Left ventricle myocardium inferior (tissue), 1 donor: ENCODE measurements around the gene GPATCH1. TPM values are rescaled to one million over a fixed set of nuclear protein-coding genes. Genes with fewer than 3 reads are reported as not detected.

Experiments used
- DNase-seq: peaks from one replicate; pipeline ENCODE4 v3.0.0-alpha.2; 2020
- H3K27ac ChIP-seq: fragments of 200-600 bp; replicated peaks from 2 replicates; pipeline ENCODE4 v1.8.0; 2021
- H3K27me3 ChIP-seq: fragments of 200-600 bp; 2 replicates; pipeline ENCODE4 v1.8.0; 2021; ENCODE audit warnings: low read depth
- H3K36me3 ChIP-seq: fragments of 200-600 bp; 2 replicates; pipeline ENCODE4 v1.8.0; 2021
- H3K4me1 ChIP-seq: fragments of 200-600 bp; 2 replicates; pipeline ENCODE4 v1.8.0; 2021
- H3K4me3 ChIP-seq: fragments of 200-600 bp; 2 replicates; pipeline ENCODE4 v1.8.0; 2021; ENCODE audit warnings: mild to moderate bottlenecking, moderate library complexity
- H3K9me3 ChIP-seq: fragments of 200-600 bp; replicated peaks from 2 replicates; pipeline ENCODE4 v1.8.0; 2021
- CTCF ChIP-seq: fragments of 200-600 bp; IDR thresholded peaks from 2 replicates; pipeline ENCODE4 v1.8.0; 2021; ENCODE audit warnings: antibody characterized with exemption, mild to moderate bottlenecking, borderline replicate concordance
- intact Hi-C: fragments of 100-400 bp; cut with micrococcal nuclease; formaldehyde crosslinking; loops from one replicate; pipeline ENCODE4 v1.11.0; 2022
- total RNA-seq: library from RNA; stranded (reverse); fragmentation: NEBNext Ultra II Directional; extraction: Animal tissue kit (Norgen Biotek cat#: 25700); gene quantifications from one replicate; pipeline ENCODE4 v1.2.1, GENCODE V29; 2021
- donor health status: DM: no; HTN: yes; CAD: no; lungs with severe emphysema.

Gene GPATCH1
- total RNA-seq, 1 donor from 2014 or later: 6.2 TPM

GRCh38 chr19:33064792-33065550, 16.0 kb upstream of the GPATCH1 start, which contains the start of gene RHPN2:
RHPN2 (minus strand) TSS chr19:33064888; CDS start chr19:33064852, 36 bp downstream.
- intact Hi-C loops: no loop called here
- H3K27me3 ChIP-seq: peaks cover 45% of the 10 kb centered on the region
- peaks cover 25% of the 10 kb centered on the region for H3K4me1 ChIP-seq
- peak within 1 kb of the TSS; percentile 76 for H3K4me3 ChIP-seq
- H3K9me3 ChIP-seq: no peaks in the 10 kb centered on the region
- DNase-seq: peak; percentile 69
- TF ChIP-seq CTCF: no peak
- no peaks in the 10 kb centered on the region for H3K36me3 ChIP-seq
- peak within 1 kb of the TSS; percentile 33 for H3K27ac ChIP-seq

DNA sequence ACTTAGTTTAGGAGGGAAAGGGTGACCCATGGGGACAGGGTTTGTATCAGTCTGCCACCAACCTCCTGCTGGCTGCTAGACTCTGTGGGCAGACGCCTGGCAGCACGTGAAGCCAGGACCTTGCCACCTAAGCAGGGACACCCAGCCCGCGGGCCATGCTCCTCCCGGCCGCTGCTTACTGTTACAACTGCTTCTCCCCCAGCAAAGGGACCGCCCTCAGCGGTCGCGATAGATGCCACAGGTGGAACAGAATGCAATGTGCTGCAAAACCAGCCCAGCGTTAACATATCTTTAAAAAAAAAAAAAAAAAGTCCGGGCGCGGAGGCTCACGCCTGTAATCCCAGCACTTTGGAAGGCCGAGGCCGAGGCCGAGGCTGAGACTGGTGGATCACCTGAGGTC, 14.4 kb upstream of the GPATCH1 start:
- intact Hi-C loops: no loop called here
- peaks cover 43% of the 10 kb centered on the region for H3K27me3 ChIP-seq
- peaks cover 25% of the 10 kb centered on the region for H3K4me1 ChIP-seq
- no peaks in the 10 kb centered on the region for H3K36me3 ChIP-seq
- no peak for TF ChIP-seq CTCF
- DNase-seq: no peak
- H3K27ac ChIP-seq: no peak overlapping the region
- H3K9me3 ChIP-seq: no peaks in the 10 kb centered on the region
- no peak overlapping the region for H3K4me3 ChIP-seq

GRCh38 chr19:33067121-33067520, 13.9 kb upstream of the GPATCH1 start:
- Histone ChIP-seq H3K36me3 (no peaks in the 10 kb centered on the region), H3K27me3 (peaks cover 39% of the 10 kb centered on the region), H3K9me3 (no peaks in the 10 kb centered on the region), H3K4me1 (peaks cover 25% of the 10 kb centered on the region), H3K27ac (no peak overlapping the region), H3K4me3 (no peak overlapping the region)
- intact Hi-C loops: no loop called here
- DNase-seq: no peak
- no peak for TF ChIP-seq CTCF

DNA sequence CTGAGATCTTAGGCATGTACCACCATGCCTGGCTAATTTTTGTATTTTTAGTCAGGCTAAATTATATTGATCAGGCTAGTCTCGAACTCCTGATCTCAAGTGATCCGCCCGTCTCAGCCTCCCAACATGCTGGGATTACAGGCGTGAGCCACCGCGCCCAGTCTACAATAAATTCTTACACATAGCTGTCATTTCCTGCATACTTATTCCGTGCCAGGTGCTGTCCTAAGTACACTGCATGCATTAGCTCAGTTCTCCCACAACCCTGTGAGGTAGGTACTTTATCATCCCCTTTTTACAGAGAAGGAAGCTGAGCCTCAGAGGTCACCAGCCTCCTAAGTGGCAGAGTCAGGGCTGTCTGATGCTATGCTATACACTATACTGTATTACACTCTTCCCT, 9.1 kb upstream of the GPATCH1 start:
- Histone ChIP-seq H3K27ac (no peak overlapping the region), H3K9me3 (no peaks in the 10 kb centered on the region), H3K36me3 (no peaks in the 10 kb centered on the region), H3K27me3 (peaks cover 5% of the 10 kb centered on the region), H3K4me3 (no peak overlapping the region), H3K4me1 (no peaks in the 10 kb centered on the region)
- intact Hi-C loops: no loop called here
- TF ChIP-seq CTCF: no peak
- no peak for DNase-seq

DNA sequence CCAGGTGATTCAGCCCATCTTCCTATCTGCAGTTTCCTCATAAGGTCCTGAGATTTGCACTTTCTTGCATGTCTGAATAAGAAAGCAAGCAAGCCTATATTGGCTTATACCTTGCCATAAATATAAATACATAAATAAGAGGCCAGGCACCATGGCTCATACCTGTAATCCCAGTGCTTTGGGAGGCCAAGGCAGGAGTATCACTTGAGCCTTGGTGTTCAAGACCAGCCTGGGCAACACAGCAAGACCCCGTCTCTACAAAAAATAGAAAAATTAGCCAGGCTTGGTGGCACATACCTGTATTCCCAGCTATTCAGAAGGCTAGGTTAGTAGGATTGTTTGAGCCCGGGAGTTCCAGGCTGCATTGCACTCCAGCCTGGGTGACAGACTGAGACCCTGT, 5.5 kb upstream of the GPATCH1 start:
- DNase-seq: no peak
- H3K27me3 ChIP-seq: peaks cover 5% of the 10 kb centered on the region
- H3K4me3 ChIP-seq: no peak overlapping the region
- H3K27ac ChIP-seq: no peak overlapping the region
- H3K9me3 ChIP-seq: no peaks in the 10 kb centered on the region
- H3K36me3 ChIP-seq: no peaks in the 10 kb centered on the region
- intact Hi-C loops: no loop called here
- no peak for TF ChIP-seq CTCF
- H3K4me1 ChIP-seq: peaks cover 4% of the 10 kb centered on the region
